PFSK-1 (cell line): Measurements from ENCODE around the gene DDOST.

ENCODE experiments used
- FOXP2 ChIP-seq: optimal IDR thresholded peaks from 2 replicates; pipeline ENCODE3; 2011; ENCODE audit warnings: borderline replicate concordance, control low read depth, inconsistent platforms; ENCODE audit not compliant: insufficient read depth; ENCODE audit errors: extremely low read length, extremely low read depth
- POLR2AphosphoS5 ChIP-seq: IDR thresholded peaks from 2 replicates; pipeline ENCODE4 v1.6.1; 2012; ENCODE audit warnings: low read depth, mild to moderate bottlenecking, control low read depth, low read length, moderate library complexity
- REST ChIP-seq, 2 experiments: IDR thresholded peaks; 2 replicates each; pipeline versions ENCODE4 v1.6.1 to v1.8.0; 2011 to 2012; ENCODE audit warnings: low read depth in 2 of 2, low read length in 2 of 2, control low read depth in 1 of 2, inconsistent platforms in 1 of 2, mild to moderate bottlenecking in 1 of 2, moderate library complexity in 1 of 2; ENCODE audit not compliant: insufficient read depth in 1 of 2
- SIN3A ChIP-seq: IDR thresholded peaks from 2 replicates; pipeline ENCODE4 v1.6.1; 2012; ENCODE audit warnings: mild to moderate bottlenecking, low read length, moderate library complexity, borderline replicate concordance; ENCODE audit not compliant: insufficient read depth
- TAF1 ChIP-seq: IDR thresholded peaks from 2 replicates; pipeline ENCODE4 v1.6.1; 2012; ENCODE audit warnings: low read length, control low read depth, borderline replicate concordance; ENCODE audit not compliant: insufficient read depth

Gene DDOST

GRCh38 chr1:20700636-20701215 lies 39.6 kb upstream of the DDOST start:
- TF ChIP-seq POLR2AphosphoS5 (no peak), SIN3A (no peak), REST (IDR thresholded peaks at IDR 0.05; ENCODE audit: insufficient read depth in 1 of 2, low read depth in 2 of 2, low read length in 2 of 2) (no peak)

GRCh38 chr1:20699558-20699957 lies 38.4 kb upstream of the DDOST start:
- TF ChIP-seq TAF1 (no peak), REST (IDR thresholded peaks at IDR 0.05; ENCODE audit: insufficient read depth in 1 of 2, low read depth in 2 of 2, low read length in 2 of 2) (no peak), POLR2AphosphoS5 (no peak), SIN3A (no peak), FOXP2 (no peak)

GRCh38 chr1:20698195-20698910 lies 37.2 kb upstream of the DDOST start:
- TF ChIP-seq SIN3A (no peak), POLR2AphosphoS5 (no peak), REST (IDR thresholded peaks at IDR 0.05; ENCODE audit: insufficient read depth in 1 of 2, low read depth in 2 of 2, low read length in 2 of 2) (no peak), TAF1 (no peak), FOXP2 (no peak)

- TF ChIP-seq SIN3A (no peak), POLR2AphosphoS5 (no peak), TAF1 (no peak), FOXP2 (no peak), REST (IDR thresholded peaks at IDR 0.05; ENCODE audit: insufficient read depth in 1 of 2, low read depth in 2 of 2, low read length in 2 of 2) (no peak)
Observed at GRCh38 chr1:20697563-20697962, 36.4 kb upstream of the DDOST start.
